ENCODE measurements around the gene TWNK.
"Not testable (repeated sequence)": the region's sequence is repeated elsewhere in the genome, so short reads cannot be mapped to it uniquely, and the experiment has no call there.

GRCh38 chr10:101034404-101034803 lies 47.1 kb downstream of the TWNK start:
- TF ChIP-seq CTCF (IDR thresholded peaks at IDR 0.05; ENCODE audit: insufficient read depth, low read length); SPI1 (IDR thresholded peaks at IDR 0.05; ENCODE audit: borderline replicate concordance, low read depth); POLR2AphosphoS5 (IDR thresholded peaks at IDR 0.05; ENCODE audit: low read depth); REST (IDR thresholded peaks at IDR 0.05; ENCODE audit: insufficient replicate concordance, low read depth): not testable (repeated sequence)

All from HL-60 (cell line).